WTC11 (cell line): ENCODE data around the gene ZFP62. TPM values are rescaled to one million over a fixed set of nuclear protein-coding genes. Genes with fewer than 3 reads are reported as not detected.

ENCODE experiments used
- AR ChIP-seq: fragments of 250-450 bp; sonication (Bioruptor Pico); IDR thresholded peaks from 2 replicates; pipeline ENCODE4 v1.9.0; 2021; ENCODE audit warnings: mild to moderate bottlenecking
- ATF1 ChIP-seq: sonication (generic); formaldehyde crosslinking; IDR thresholded peaks from 2 replicates; pipeline ENCODE4 v1.8.1; 2023; ENCODE audit warnings: mild to moderate bottlenecking, moderate library complexity, missing genetic modification reagents
- CREB1 ChIP-seq: sonication (generic); formaldehyde crosslinking; IDR thresholded peaks from 2 replicates; pipeline ENCODE4 v1.8.0; 2023; ENCODE audit warnings: mild to moderate bottlenecking, missing genetic modification reagents
- E2F4 ChIP-seq: sonication (generic); formaldehyde crosslinking; IDR thresholded peaks from 2 replicates; pipeline ENCODE4 v1.8.1; 2022; ENCODE audit warnings: low read depth, mild to moderate bottlenecking, moderate library complexity, missing genetic modification reagents, borderline replicate concordance
- E2F5 ChIP-seq: sonication (generic); formaldehyde crosslinking; IDR thresholded peaks from 2 replicates; pipeline ENCODE4 v1.8.1; 2022; ENCODE audit warnings: mild to moderate bottlenecking, moderate library complexity, missing genetic modification reagents
- FOXK1 ChIP-seq: sonication (generic); formaldehyde crosslinking; IDR thresholded peaks from 2 replicates; pipeline ENCODE4 v1.8.0; 2022; ENCODE audit warnings: mild to moderate bottlenecking, moderate library complexity, missing genetic modification reagents
- FOXP1 ChIP-seq: sonication (generic); formaldehyde crosslinking; IDR thresholded peaks from 2 replicates; pipeline ENCODE4 v1.8.0; 2022; ENCODE audit warnings: missing genetic modification reagents, mild to moderate bottlenecking, moderate library complexity, borderline replicate concordance
- GABPB1 ChIP-seq: sonication (generic); formaldehyde crosslinking; IDR thresholded peaks from 2 replicates; pipeline ENCODE4 v1.8.1; 2023; ENCODE audit warnings: mild to moderate bottlenecking, missing genetic modification reagents
- GRHL2 ChIP-seq: fragments of 250-450 bp; sonication (Bioruptor Pico); IDR thresholded peaks from 2 replicates; pipeline ENCODE4 v1.8.0; 2022; ENCODE audit warnings: mild to moderate bottlenecking, moderate library complexity; ENCODE audit not compliant: insufficient replicate concordance, severe bottlenecking
- HMGA2 ChIP-seq: fragments of 250-450 bp; sonication (Bioruptor Pico); IDR thresholded peaks from 2 replicates; pipeline ENCODE4 v1.4.0; 2021; ENCODE audit warnings: mild to moderate bottlenecking, moderate library complexity
- JAZF1 ChIP-seq: fragments of 250-450 bp; sonication (Bioruptor Pico); IDR thresholded peaks from 2 replicates; pipeline ENCODE4 v1.9.0; 2021; ENCODE audit warnings: moderate library complexity, mild to moderate bottlenecking, inconsistent platforms
- KAT7 ChIP-seq: sonication (generic); formaldehyde crosslinking; IDR thresholded peaks from 2 replicates; pipeline ENCODE4 v1.8.1; 2023; ENCODE audit warnings: missing genetic modification reagents, mild to moderate bottlenecking, borderline replicate concordance
- NFATC4 ChIP-seq: fragments of 250-450 bp; sonication (Bioruptor Pico); IDR thresholded peaks from 2 replicates; pipeline ENCODE4 v1.9.0; 2021; ENCODE audit warnings: mild to moderate bottlenecking
- NR1H2 ChIP-seq: sonication (generic); formaldehyde crosslinking; IDR thresholded peaks from 2 replicates; pipeline ENCODE4 v1.9.0; 2021; ENCODE audit warnings: mild to moderate bottlenecking, moderate library complexity, missing genetic modification reagents
- OVOL2 ChIP-seq: fragments of 250-450 bp; sonication (Bioruptor Pico); IDR thresholded peaks from 2 replicates; pipeline ENCODE4 v1.9.0; 2021; ENCODE audit warnings: mild to moderate bottlenecking, borderline replicate concordance
- PRDM15 ChIP-seq: sonication (generic); formaldehyde crosslinking; IDR thresholded peaks from 2 replicates; pipeline ENCODE4 v1.8.0; 2022; ENCODE audit warnings: missing genetic modification reagents
- RELA ChIP-seq: sonication (generic); formaldehyde crosslinking; IDR thresholded peaks from 2 replicates; pipeline ENCODE4 v1.8.1; 2022; ENCODE audit warnings: missing genetic modification reagents, mild to moderate bottlenecking, borderline replicate concordance
- TEAD1 ChIP-seq: sonication (generic); formaldehyde crosslinking; IDR thresholded peaks from 2 replicates; pipeline ENCODE4 v1.8.0; 2022; ENCODE audit warnings: mild to moderate bottlenecking, missing genetic modification reagents
- USF1 ChIP-seq: sonication (generic); formaldehyde crosslinking; IDR thresholded peaks from 2 replicates; pipeline ENCODE4 v1.8.0; 2022; ENCODE audit warnings: mild to moderate bottlenecking, missing genetic modification reagents
- ZBTB21 ChIP-seq: sonication (generic); formaldehyde crosslinking; IDR thresholded peaks from 2 replicates; pipeline ENCODE4 v1.8.1; 2023; ENCODE audit warnings: mild to moderate bottlenecking, missing genetic modification reagents, borderline replicate concordance
- ZBTB43 ChIP-seq: sonication (generic); formaldehyde crosslinking; IDR thresholded peaks from 2 replicates; pipeline ENCODE4 v1.8.1; 2023; ENCODE audit warnings: mild to moderate bottlenecking, missing genetic modification reagents
- ZNF219 ChIP-seq: sonication (generic); formaldehyde crosslinking; IDR thresholded peaks from 2 replicates; pipeline ENCODE4 v1.8.0; 2023; ENCODE audit warnings: missing genetic modification reagents, mild to moderate bottlenecking, borderline replicate concordance
- ZNF317 ChIP-seq: sonication (generic); formaldehyde crosslinking; IDR thresholded peaks from 2 replicates; pipeline ENCODE4 v1.8.1; 2023; ENCODE audit warnings: low read depth, mild to moderate bottlenecking, moderate library complexity, missing genetic modification reagents, borderline replicate concordance
- ZNF423 ChIP-seq: fragments of 250-450 bp; sonication (Bioruptor Pico); IDR thresholded peaks from 2 replicates; pipeline ENCODE4 v2.1.2; 2022; ENCODE audit warnings: mild to moderate bottlenecking, moderate library complexity
- ZNF425 ChIP-seq: fragments of 250-450 bp; sonication (Bioruptor Pico); conservative IDR thresholded peaks from 2 replicates; pipeline ENCODE4 v1.9.0; 2021; ENCODE audit warnings: mild to moderate bottlenecking
- total RNA-seq: library from RNA; stranded (reverse); gene quantifications from 3 replicates; pipeline ENCODE4 v1.2.3, GENCODE V29; 2021

The ZFP62 gene
- total RNA-seq, 1 experiment from 2014 or later, result 41.2 TPM

DNA sequence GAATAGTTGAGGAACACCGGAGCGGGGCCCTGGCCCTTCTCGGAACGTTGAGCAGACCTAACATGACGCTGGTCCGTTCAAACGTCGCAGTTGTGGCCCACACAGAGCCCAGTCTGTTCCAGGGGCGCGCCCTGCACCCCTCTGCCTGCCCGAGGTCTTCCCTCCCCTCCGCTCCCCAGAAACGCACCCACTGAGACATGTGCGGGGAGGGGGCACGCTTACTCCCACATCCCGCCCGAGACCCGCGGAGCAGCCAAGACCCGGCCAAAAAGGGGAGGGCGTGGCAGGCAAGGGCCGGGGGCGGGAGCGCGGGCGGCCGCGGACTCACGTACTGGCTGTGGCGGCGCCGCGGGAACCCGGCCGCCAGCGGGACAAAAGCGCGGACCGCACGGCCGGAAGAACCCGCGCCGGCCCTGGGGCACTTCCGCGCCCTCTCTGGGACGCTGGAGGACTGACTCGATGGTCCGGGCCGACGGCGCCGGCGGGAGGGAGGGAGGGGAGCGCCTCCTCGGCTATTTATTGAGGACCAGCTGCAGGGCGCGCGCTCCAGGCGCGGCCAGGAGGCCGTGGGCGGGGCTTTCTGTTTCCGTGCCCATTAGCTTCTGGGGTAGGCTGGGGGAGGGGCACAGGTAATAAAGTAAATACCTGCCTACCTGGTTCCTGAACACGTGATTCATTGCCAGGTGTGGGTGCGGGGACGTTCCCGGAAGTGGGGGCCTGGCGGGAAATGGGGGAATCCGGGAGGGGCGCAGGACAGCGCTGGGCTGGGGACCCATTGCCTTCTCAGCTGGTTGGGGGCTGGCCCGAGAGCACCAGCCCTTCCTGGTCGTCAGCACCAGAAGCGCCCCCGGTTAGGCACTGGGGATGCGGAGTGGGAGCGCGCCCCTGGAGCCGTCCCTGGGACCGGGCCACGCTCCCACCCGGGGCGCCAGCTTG is at the start of gene ZFP62 (continued):
- TF ChIP-seq GRHL2, result no peak
- TF ChIP-seq E2F5 (CRISPR knock-in tag), result peak; percentile 87
- TF ChIP-seq CREB1 (CRISPR knock-in tag), result peak; percentile 79
- TF ChIP-seq AR (CRISPR knock-in tag), result no peak
- no peak for TF ChIP-seq JAZF1 (CRISPR knock-in tag)
- no peak for TF ChIP-seq ZBTB21 (CRISPR knock-in tag)
- TF ChIP-seq FOXP1, result peak; percentile 74; the same call in 1 of the 2 replicates
- 0 out of 2 replicates have a peak, but pooled peaks have one; percentile 34 for TF ChIP-seq RELA (CRISPR knock-in tag)
- peak; percentile 93 for TF ChIP-seq USF1 (CRISPR knock-in tag)
- TF ChIP-seq ZBTB43 (CRISPR knock-in tag), result peak; percentile 54; the same call in 1 of the 2 replicates
- TF ChIP-seq PRDM15 (CRISPR knock-in tag), result no peak
- no peak for TF ChIP-seq NFATC4 (CRISPR knock-in tag)
- no peak for TF ChIP-seq ZNF317 (CRISPR knock-in tag)
- TF ChIP-seq KAT7 (CRISPR knock-in tag), result no peak; the same call in 1 of the 2 replicates
- TF ChIP-seq OVOL2 (CRISPR knock-in tag), result no peak
- 0 out of 2 replicates have a peak, but pooled peaks have one; percentile 39 for TF ChIP-seq ZNF219 (CRISPR knock-in tag)
- no peak for TF ChIP-seq ZNF425 (CRISPR knock-in tag)
- peak; percentile 58 for TF ChIP-seq FOXK1 (CRISPR knock-in tag)
- no peak for TF ChIP-seq NR1H2
- no peak for TF ChIP-seq HMGA2
- TF ChIP-seq TEAD1 (CRISPR knock-in tag), result peak; percentile 80; the same call in 1 of the 2 replicates
- no peak for TF ChIP-seq ATF1
- TF ChIP-seq GABPB1 (CRISPR knock-in tag), result peak; percentile 32
- peak; percentile 61; the same call in 1 of the 2 replicates for TF ChIP-seq E2F4 (CRISPR knock-in tag)
- peak; percentile 3; the same call in 1 of the 2 replicates for TF ChIP-seq ZNF423 (CRISPR knock-in tag)
